HG03469 (cell line): ENCODE data around the gene CELF3.
A peak's percentile ranks its signal among the peaks of the same experiment; 100 is the strongest.
"Not testable (repeated sequence)": the region's sequence is repeated elsewhere in the genome, so short reads cannot be mapped to it uniquely, and the experiment has no call there.

ENCODE experiments used
- ATAC-seq: cut with Tn5 transposase; IDR thresholded peaks from one replicate; pipeline ENCODE4 v1.9.1; 2021; ENCODE audit warnings: mild to moderate bottlenecking, moderate library complexity, moderate number of reproducible peaks; ENCODE audit not compliant: unreplicated experiment

CELF3 gene

GRCh38 chr1:151716771-151717631 is at the start of gene CELF3:
CELF3 (minus strand) TSS chr1:151716803; CDS start chr1:151716020, 783 bp downstream.
- no peak for ATAC-seq

- ATAC-seq: no peak
Observed at GRCh38 chr1:151763990-151764389, 47.4 kb upstream of the CELF3 start.

- peak; percentile 78 for ATAC-seq
Observed at GRCh38 chr1:151762941-151763921, 46.6 kb upstream of the CELF3 start, which contains the start of gene MRPL9. MRPL9 (minus strand) TSS chr1:151763496; CDS start chr1:151763479, 17 bp downstream.

GRCh38 chr1:151760597-151761385 is 44.2 kb upstream of the CELF3 start:
- ATAC-seq: no peak

GRCh38 chr1:151759241-151759640 is 42.6 kb upstream of the CELF3 start:
- no peak for ATAC-seq

GRCh38 chr1:151756291-151756690 is 39.7 kb upstream of the CELF3 start:
- no peak for ATAC-seq

- no peak for ATAC-seq
Observed at GRCh38 chr1:151741516-151741915, 24.9 kb upstream of the CELF3 start.

- no peak for ATAC-seq
Observed at GRCh38 chr1:151739590-151740355, 23.2 kb upstream of the CELF3 start.

GRCh38 chr1:151737479-151737878 is 20.9 kb upstream of the CELF3 start:
- no peak for ATAC-seq

GRCh38 chr1:151737026-151737425 is 20.4 kb upstream of the CELF3 start:
- no peak for ATAC-seq

- not testable (repeated sequence) for ATAC-seq
Observed at GRCh38 chr1:151733995-151734394, 17.4 kb upstream of the CELF3 start.

- ATAC-seq: no peak
Observed at GRCh38 chr1:151733126-151733525, 16.5 kb upstream of the CELF3 start.

- no peak for ATAC-seq
Observed at GRCh38 chr1:151729966-151730291, 13.3 kb upstream of the CELF3 start.

- ATAC-seq: no peak
Observed at GRCh38 chr1:151729157-151729965, 12.8 kb upstream of the CELF3 start.

GRCh38 chr1:151728151-151729054 is 11.8 kb upstream of the CELF3 start:
- no peak for ATAC-seq

- no peak for ATAC-seq
Observed at GRCh38 chr1:151723726-151724370, 7.2 kb upstream of the CELF3 start.

GRCh38 chr1:151721788-151722510 is 5.3 kb upstream of the CELF3 start:
- no peak for ATAC-seq
